Upper lobe of left lung (tissue), 6 donors: ENCODE results near the gene ROR2. TPM values are rescaled to one million over a fixed set of nuclear protein-coding genes. Genes with fewer than 3 reads are reported as not detected.

Experiments used
- ATAC-seq, 2 donors: fragments of 200-7000 bp; cut with Tn5 transposase; one replicate each; pipeline ENCODE4 v1.9.1; 2022; ENCODE audit warnings: mild to moderate bottlenecking in 2 of 2, moderate library complexity in 2 of 2; ENCODE audit not compliant: low FRiP score in 2 of 2
- DNase-seq, 2 donors: peaks; one replicate each; pipeline ENCODE4 v3.0.0-alpha.2; 2019 to 2020
- H3K27ac ChIP-seq, 4 donors: fragments of 200-600 bp; sonication (generic); one replicate each; pipeline ENCODE4 v1.5.1; 2016 to 2019
- H3K27me3 ChIP-seq, 4 donors: fragments of 200-600 bp; sonication (generic); one replicate each; pipeline ENCODE4 v1.5.1; 2017 to 2019
- H3K36me3 ChIP-seq, 4 donors: fragments of 200-600 bp; sonication (generic); one replicate each; pipeline ENCODE4 v1.5.1; 2016 to 2019
- H3K4me1 ChIP-seq, 4 donors: fragments of 200-600 bp; sonication (generic); one replicate each; pipeline ENCODE4 v1.5.1; 2018 to 2019
- H3K4me3 ChIP-seq, 4 donors: fragments of 200-600 bp; sonication (generic); one replicate each; pipeline ENCODE4 v1.5.1; 2017 to 2019; ENCODE audit warnings: mild to moderate bottlenecking in 2 of 4, moderate library complexity in 1 of 4
- H3K9me3 ChIP-seq, 4 donors: fragments of 200-600 bp; sonication (generic); one replicate each; pipeline ENCODE4 v1.5.1; 2018 to 2019
- CTCF ChIP-seq, 6 experiments: fragments of 450-650 bp in 4 of 6; fragments of 200-600 bp in 2 of 6; sonication (generic) in 2 of 6; IDR thresholded peaks; one replicate each; pipeline ENCODE4 v1.5.1; 2016 to 2019; ENCODE audit warnings: antibody characterized with exemption in 6 of 6
- EP300 ChIP-seq, 4 donors: sonication (generic); formaldehyde crosslinking; IDR thresholded peaks; one replicate each; pipeline ENCODE4 v1.5.1; 2017; ENCODE audit warnings: antibody characterized with exemption in 4 of 4, control low read depth in 2 of 4
- POLR2A ChIP-seq, 4 donors: fragments of 450-650 bp; IDR thresholded peaks; one replicate each; pipeline ENCODE4 v1.5.1; 2016 to 2017; ENCODE audit warnings: antibody characterized with exemption in 4 of 4, mild to moderate bottlenecking in 2 of 4
- POLR2AphosphoS5 ChIP-seq, 2 donors: sonication (generic); formaldehyde crosslinking; IDR thresholded peaks; one replicate each; pipeline ENCODE4 v1.5.1; 2017; ENCODE audit warnings: antibody characterized with exemption in 2 of 2
- WGBS, 2 donors: methylation state at CpG; one replicate each; pipeline ENCODE4 v1.1.5; 2017 to 2018; 5-methylcytosine and 5-hydroxymethylcytosine counted together
- total RNA-seq, 6 donors: library from RNA; depleted of rRNA in 4 of 6; stranded (reverse); fragments of >200 nt in 4 of 6; gene quantifications; one replicate each; pipeline versions ENCODE4 v1.1.0 to v1.2.1, GENCODE V29; 2016 to 2021
- donor health status: DM: no; HTN: no; CAD: no; lungs with moderate emphysema.
- donor health status: DM: no; HTN: yes; CAD: no; lungs with severe emphysema.

The ROR2 gene
- total RNA-seq, 6 donors from 2014 or later = 2.7 to 8.1 (median 3.4) TPM

GRCh38 chr9:91953718-91954117 lies 3.7 kb upstream of the ROR2 start:
- no peak overlapping the region for H3K4me3 ChIP-seq
- no peaks in the 10 kb centered on the region for H3K36me3 ChIP-seq
- 73 to 81% methylated on average over 6 of the region's 6 CpGs for WGBS, 2 donors
- peaks cover 0 to 22% (median 10%) of the 10 kb centered on the region in 4 donors for H3K27me3 ChIP-seq
- DNase-seq (no peak), ATAC-seq (no peak)
- peaks cover 15 to 28% (median 17%) of the 10 kb centered on the region in 4 donors for H3K4me1 ChIP-seq
- H3K9me3 ChIP-seq = peaks cover 0 to 5% (median 3%) of the 10 kb centered on the region in 4 donors
- no peak for TF ChIP-seq CTCF (IDR thresholded peaks at IDR 0.05)
- no peak for TF ChIP-seq POLR2A (IDR thresholded peaks at IDR 0.05)
- TF ChIP-seq POLR2AphosphoS5 (IDR thresholded peaks at IDR 0.05) = no peak
- no peak for TF ChIP-seq EP300 (IDR thresholded peaks at IDR 0.05)
- no peak overlapping the region for H3K27ac ChIP-seq

GRCh38 chr9:91951944-91952520 lies 2.0 kb upstream of the ROR2 start:
- Histone ChIP-seq H3K27ac (no peak overlapping the region), H3K4me3 (no peak overlapping the region), H3K36me3 (no peaks in the 10 kb centered on the region), H3K9me3 (peaks cover 0 to 5% (median 3%) of the 10 kb centered on the region in 4 donors), H3K27me3 (peaks cover 0 to 29% (median 13%) of the 10 kb centered on the region in 4 donors), H3K4me1 (peaks cover 17 to 36% (median 19%) of the 10 kb centered on the region in 4 donors)
- TF ChIP-seq CTCF (IDR thresholded peaks at IDR 0.05) (no peak), EP300 (IDR thresholded peaks at IDR 0.05) (no peak), POLR2AphosphoS5 (IDR thresholded peaks at IDR 0.05) (no peak), POLR2A (IDR thresholded peaks at IDR 0.05) (no peak)
- WGBS, 2 donors = 74 to 80% methylated on average over 5 to 6 of the region's 6 CpGs
- ATAC-seq = no peak
- DNase-seq = no peak

DNA sequence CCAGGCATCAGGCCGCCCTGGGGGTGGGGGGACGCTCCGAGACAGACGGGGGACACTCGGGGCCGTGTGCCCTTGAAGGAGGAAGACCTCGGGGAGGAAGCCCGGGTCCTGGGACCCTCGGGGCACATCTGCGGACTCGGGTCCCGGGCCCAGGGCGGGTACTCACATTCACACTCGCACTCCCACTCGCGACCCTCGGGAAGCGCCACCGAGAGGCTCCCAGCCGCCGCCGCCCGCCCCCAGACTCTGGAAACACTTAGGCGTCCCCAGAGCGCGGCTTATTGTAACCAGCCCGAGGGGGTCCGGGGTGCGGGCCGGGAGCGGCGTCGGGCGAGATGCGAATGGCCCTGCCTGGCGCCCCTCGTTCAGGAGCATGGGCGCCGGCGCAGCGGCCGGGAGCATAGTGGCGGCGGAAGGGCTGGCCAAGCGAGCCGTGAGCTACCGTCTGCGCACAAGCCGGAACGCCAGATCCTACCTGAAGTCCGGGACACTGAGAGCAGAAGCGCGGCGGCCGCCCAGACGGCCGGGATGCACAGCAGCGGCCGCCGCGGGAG lies 559 bp downstream of the ROR2 start:
- 5% methylated on average over 33 of the region's 61 CpGs; no CpG with 5 or more reads in 1 of the 2 donors for WGBS, 2 donors
- ATAC-seq (peak in 1 of 2 donors; percentile 18), DNase-seq (peak in 1 of 2 donors; percentile 86)
- Histone ChIP-seq H3K36me3 (no peaks in the 10 kb centered on the region), H3K4me1 (peaks cover 19 to 30% (median 23%) of the 10 kb centered on the region in 4 donors), H3K4me3 (peak overlapping the region; percentile 40 to 51 (median 43)), H3K27me3 (peaks cover 0 to 29% (median 13%) of the 10 kb centered on the region in 4 donors), H3K27ac (peak overlapping the region in 3 of 4 donors; percentile 71 to 74 (median 72)), H3K9me3 (peaks cover 0 to 5% (median 3%) of the 10 kb centered on the region in 4 donors)
- TF ChIP-seq POLR2AphosphoS5 (IDR thresholded peaks at IDR 0.05) (no peak), CTCF (IDR thresholded peaks at IDR 0.05) (no peak), POLR2A (IDR thresholded peaks at IDR 0.05) (no peak), EP300 (IDR thresholded peaks at IDR 0.05) (no peak)

GRCh38 chr9:91948597-91949391 lies 1.2 kb downstream of the ROR2 start:
- Histone ChIP-seq H3K27me3 (peaks cover 0 to 29% (median 13%) of the 10 kb centered on the region in 4 donors), H3K4me3 (peak overlapping the region; percentile 30 to 51 (median 43)), H3K27ac (peak overlapping the region in 3 of 4 donors; percentile 71 to 74 (median 72)), H3K9me3 (peaks cover 0 to 5% (median 3%) of the 10 kb centered on the region in 4 donors), H3K4me1 (peaks cover 19 to 30% (median 23%) of the 10 kb centered on the region in 4 donors), H3K36me3 (no peaks in the 10 kb centered on the region)
- WGBS, 2 donors = 3 to 14% methylated on average over 19 to 36 of the region's 66 CpGs
- DNase-seq = peak; percentile 33 to 89
- TF ChIP-seq POLR2AphosphoS5 (IDR thresholded peaks at IDR 0.05) (peak in 1 of 2 donors; percentile 22), POLR2A (IDR thresholded peaks at IDR 0.05) (no peak), CTCF (IDR thresholded peaks at IDR 0.05) (peak in 4 of 6 experiments; percentile 16 to 42 (median 32))
- peak; percentile 62 to 71 for ATAC-seq
